Skeletal muscle tissue (tissue), 4 donors: ENCODE data around the gene SMIM31. TPM values are rescaled to one million over a fixed set of nuclear protein-coding genes. Genes with fewer than 3 reads are reported as not detected.

Experiments
- H3K27ac ChIP-seq: one replicate; pipeline ENCODE4 v1.7.0; 2013; ENCODE audit warnings: mild to moderate bottlenecking, low read depth, low read length, inconsistent platforms
- H3K27me3 ChIP-seq, 3 donors: one replicate each; pipeline ENCODE4 v1.7.0; 2013; ENCODE audit warnings: low read length in 3 of 3; ENCODE audit not compliant: control insufficient read depth in 3 of 3, insufficient read depth in 3 of 3
- H3K36me3 ChIP-seq, 3 donors: one replicate each; pipeline ENCODE4 v1.7.0; 2013; ENCODE audit warnings: low read length in 3 of 3; ENCODE audit not compliant: control insufficient read depth in 3 of 3, insufficient read depth in 3 of 3
- H3K4me1 ChIP-seq, 3 donors: one replicate each; pipeline ENCODE4 v1.7.0; 2013; ENCODE audit warnings: low read length in 3 of 3, mild to moderate bottlenecking in 3 of 3; ENCODE audit not compliant: control insufficient read depth in 3 of 3, insufficient read depth in 3 of 3
- H3K4me3 ChIP-seq, 3 donors: one replicate each; pipeline ENCODE4 v1.7.0; 2013; ENCODE audit warnings: low read length in 3 of 3
- H3K9ac ChIP-seq, 3 donors: one replicate each; pipeline ENCODE4 v1.7.0; 2013; ENCODE audit warnings: low read length in 3 of 3, mild to moderate bottlenecking in 3 of 3, moderate library complexity in 2 of 3, low read depth in 1 of 3
- H3K9me3 ChIP-seq, 3 donors: one replicate each; pipeline ENCODE4 v1.7.0; 2013; ENCODE audit warnings: low read length in 3 of 3; ENCODE audit not compliant: control insufficient read depth in 3 of 3
- total RNA-seq: library from RNA; depleted of rRNA; stranded (reverse); fragments of >200 nt; gene quantifications from one replicate; pipeline ENCODE4 v1.2.3, GENCODE V29; 2014
- donor health status: Osteomylitis.

Gene SMIM31
- total RNA-seq, result not detected

GRCh38 chr4:164753873-164754488 lies at the start of gene SMIM31:
TSS of gene SMIM31 (plus strand) at chr4:164754131. CDS start at chr4:164770444, 16,313 bp downstream.
- Histone ChIP-seq H3K9me3 (no peaks in the 10 kb centered on the region), H3K27ac (no peak within 1 kb of the TSS), H3K9ac (no peak within 1 kb of the TSS), H3K36me3 (no peaks in the 10 kb centered on the region), H3K4me1 (no peaks in the 10 kb centered on the region), H3K27me3 (no peaks in the 10 kb centered on the region), H3K4me3 (no peak within 1 kb of the TSS)

GRCh38 chr4:164706675-164707074 lies 47.3 kb upstream of the SMIM31 start:
- no peak overlapping the region for H3K9ac ChIP-seq
- H3K27me3 ChIP-seq, result no peaks in the 10 kb centered on the region
- no peaks in the 10 kb centered on the region for H3K9me3 ChIP-seq
- H3K4me3 ChIP-seq, result no peak overlapping the region
- H3K27ac ChIP-seq, result no peak overlapping the region
- H3K4me1 ChIP-seq, result no peaks in the 10 kb centered on the region
- no peaks in the 10 kb centered on the region for H3K36me3 ChIP-seq

GRCh38 chr4:164716901-164717300 lies 37.0 kb upstream of the SMIM31 start:
- H3K4me1 ChIP-seq, result no peaks in the 10 kb centered on the region
- H3K36me3 ChIP-seq, result no peaks in the 10 kb centered on the region
- H3K9ac ChIP-seq, result no peak overlapping the region
- H3K9me3 ChIP-seq, result no peaks in the 10 kb centered on the region
- no peak overlapping the region for H3K27ac ChIP-seq
- H3K27me3 ChIP-seq, result no peaks in the 10 kb centered on the region
- no peak overlapping the region for H3K4me3 ChIP-seq

GRCh38 chr4:164718827-164719226 lies 35.1 kb upstream of the SMIM31 start:
- H3K27me3 ChIP-seq, result no peaks in the 10 kb centered on the region
- H3K9ac ChIP-seq, result no peak overlapping the region
- H3K4me1 ChIP-seq, result no peaks in the 10 kb centered on the region
- no peak overlapping the region for H3K27ac ChIP-seq
- no peaks in the 10 kb centered on the region for H3K36me3 ChIP-seq
- H3K4me3 ChIP-seq, result no peak overlapping the region
- no peaks in the 10 kb centered on the region for H3K9me3 ChIP-seq

GRCh38 chr4:164725066-164725465 lies 28.9 kb upstream of the SMIM31 start:
- H3K9me3 ChIP-seq, result no peaks in the 10 kb centered on the region
- no peak overlapping the region for H3K27ac ChIP-seq
- no peaks in the 10 kb centered on the region for H3K27me3 ChIP-seq
- no peaks in the 10 kb centered on the region for H3K4me1 ChIP-seq
- no peak overlapping the region for H3K9ac ChIP-seq
- no peaks in the 10 kb centered on the region for H3K36me3 ChIP-seq
- no peak overlapping the region for H3K4me3 ChIP-seq

GRCh38 chr4:164730705-164731393 lies 23.1 kb upstream of the SMIM31 start:
- H3K4me3 ChIP-seq, result peak overlapping the region in 1 of 3 donors; percentile 9
- H3K9ac ChIP-seq, result no peak overlapping the region
- H3K36me3 ChIP-seq, result no peaks in the 10 kb centered on the region
- H3K27me3 ChIP-seq, result no peaks in the 10 kb centered on the region
- peaks cover 0 to 2% (median 0%) of the 10 kb centered on the region in 3 donors for H3K4me1 ChIP-seq
- H3K27ac ChIP-seq, result peak overlapping the region; percentile 2
- H3K9me3 ChIP-seq, result no peaks in the 10 kb centered on the region

GRCh38 chr4:164731827-164732474 lies 22.0 kb upstream of the SMIM31 start:
- no peaks in the 10 kb centered on the region for H3K9me3 ChIP-seq
- H3K27ac ChIP-seq, result peak overlapping the region; percentile 2

GRCh38 chr4:164734484-164734883 lies 19.4 kb upstream of the SMIM31 start:
- Histone ChIP-seq H3K9me3 (no peaks in the 10 kb centered on the region), H3K4me1 (peaks cover 0 to 2% (median 0%) of the 10 kb centered on the region in 3 donors), H3K4me3 (no peak overlapping the region), H3K27me3 (no peaks in the 10 kb centered on the region), H3K36me3 (no peaks in the 10 kb centered on the region), H3K9ac (no peak overlapping the region), H3K27ac (no peak overlapping the region)

More at GRCh38 chr4:164731827-164732474, 22.0 kb upstream of the SMIM31 start:
- H3K9ac ChIP-seq, result no peak overlapping the region
- peaks cover 0 to 2% (median 0%) of the 10 kb centered on the region in 3 donors for H3K4me1 ChIP-seq
- no peaks in the 10 kb centered on the region for H3K27me3 ChIP-seq
- no peak overlapping the region for H3K4me3 ChIP-seq
- H3K36me3 ChIP-seq, result no peaks in the 10 kb centered on the region

- Histone ChIP-seq H3K4me3 (no peak overlapping the region), H3K9me3 (no peaks in the 10 kb centered on the region), H3K27me3 (no peaks in the 10 kb centered on the region)
These were observed 5.6 kb upstream of the SMIM31 start for GRCh38 chr4:164748375-164748774.

GRCh38 chr4:164755432-164755831 lies 1.5 kb downstream of the SMIM31 start:
- Histone ChIP-seq H3K9me3 (no peaks in the 10 kb centered on the region), H3K4me3 (no peak overlapping the region), H3K36me3 (no peaks in the 10 kb centered on the region), H3K9ac (no peak overlapping the region), H3K27me3 (no peaks in the 10 kb centered on the region), H3K27ac (no peak overlapping the region), H3K4me1 (no peaks in the 10 kb centered on the region)

More at GRCh38 chr4:164748375-164748774, 5.6 kb upstream of the SMIM31 start:
- Histone ChIP-seq H3K36me3 (no peaks in the 10 kb centered on the region), H3K4me1 (no peaks in the 10 kb centered on the region), H3K27ac (no peak overlapping the region), H3K9ac (no peak overlapping the region)
